ENCODE data around the gene TRIM71.

DNA sequence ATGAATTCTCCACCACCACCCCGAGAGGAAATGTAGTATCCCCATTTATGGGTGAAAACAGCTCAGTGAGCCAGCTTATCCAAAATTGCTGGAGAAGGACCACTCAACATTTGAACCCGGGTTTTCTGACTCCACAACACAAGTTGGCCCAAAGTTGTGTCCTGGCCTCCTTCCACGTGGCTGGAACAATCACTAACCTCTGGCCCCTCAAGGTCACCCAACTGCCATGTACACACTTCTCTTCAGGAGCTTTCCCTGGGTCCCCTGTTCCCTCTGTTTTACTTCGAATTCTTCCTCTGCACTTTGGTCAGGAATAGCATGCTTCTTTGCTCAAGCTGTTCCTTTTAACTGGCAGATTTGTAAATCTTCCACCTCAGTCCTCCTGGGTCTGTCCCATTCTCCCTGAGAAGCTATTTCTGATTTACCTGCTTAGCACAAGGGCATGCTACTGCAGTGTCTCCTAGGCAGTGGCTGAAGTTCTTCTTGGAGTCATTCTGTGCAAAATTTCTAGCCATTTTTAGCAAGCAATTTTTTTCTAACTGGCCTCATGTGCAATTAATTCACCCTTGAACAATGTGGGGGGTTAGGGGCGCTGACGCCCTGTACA is 39.2 kb downstream of the TRIM71 start:
- no peak for TF ChIP-seq POLR2A (IDR thresholded peaks at IDR 0.05; ENCODE audit: low read length)
- no peak for TF ChIP-seq GATA1 (IDR thresholded peaks at IDR 0.05; ENCODE audit: low read depth, low read length)
